Muscle of leg (tissue), 11 donors: ENCODE results near the gene EBF3. TPM values are rescaled to one million over a fixed set of nuclear protein-coding genes. Genes with fewer than 3 reads are reported as not detected.

Experiments
- DNase-seq: peaks from one replicate; pipeline ENCODE4 v3.0.0; 2013
- H3K27ac ChIP-seq: one replicate; pipeline ENCODE4 v1.5.1; 2013; ENCODE audit warnings: mild to moderate bottlenecking, low read length, control low read depth
- H3K27me3 ChIP-seq: one replicate; pipeline ENCODE4 v1.6.1; 2013; ENCODE audit warnings: low read length; ENCODE audit not compliant: control insufficient read depth, insufficient read depth
- H3K36me3 ChIP-seq: one replicate; pipeline ENCODE4 v1.6.1; 2013; ENCODE audit warnings: low read length; ENCODE audit not compliant: control insufficient read depth, insufficient read depth
- H3K4me1 ChIP-seq: one replicate; pipeline ENCODE4 v1.6.1; 2013; ENCODE audit warnings: low read length; ENCODE audit not compliant: control insufficient read depth, insufficient read depth
- H3K4me3 ChIP-seq: one replicate; pipeline ENCODE4 v1.5.1; 2013; ENCODE audit warnings: low read length, control low read depth
- H3K9me3 ChIP-seq: replicated peaks from 2 replicates; pipeline ENCODE4 v1.6.1; 2013; ENCODE audit warnings: low read depth, low read length; ENCODE audit not compliant: control insufficient read depth
- WGBS: methylation state at CpG from one replicate; pipeline ENCODE4 v1.1.5; 2013; ENCODE audit warnings: missing lambda C conversion rate; ENCODE audit not compliant: insufficient coverage; 5-methylcytosine and 5-hydroxymethylcytosine counted together
- polyA plus RNA-seq, 8 donors: library from polyadenylated mRNA; unstranded; fragments of 120-200 nt; gene quantifications; one replicate each; pipeline versions ENCODE4 v1.2.1 to v1.2.3, GENCODE V29; 2013; ENCODE audit warnings: inconsistent platforms in 1 of 8, low replicate concordance in 1 of 8; ENCODE audit not compliant: insufficient read length in 8 of 8, insufficient read depth in 1 of 8
- total RNA-seq: library from RNA; stranded (reverse); fragments of 120-200 nt; gene quantifications from one replicate; pipeline ENCODE4 v1.2.4, GENCODE V29; 2013

Gene EBF3
- total and polyA plus RNA-seq, 9 donors: 33.6 to 102 (median 75.6) TPM

GRCh38 chr10:129959544-129960480, 4.3 kb downstream of the EBF3 start:
- WGBS: under 1% methylated on average over 69 of the region's 83 CpGs
- H3K9me3 ChIP-seq: no peaks in the 10 kb centered on the region
- peaks cover 16% of the 10 kb centered on the region for H3K4me1 ChIP-seq
- peaks cover 13% of the 10 kb centered on the region for H3K27me3 ChIP-seq
- peak overlapping the region; percentile 82 for H3K4me3 ChIP-seq
- H3K36me3 ChIP-seq: peaks cover 27% of the 10 kb centered on the region
- peak overlapping the region; percentile 82 for H3K27ac ChIP-seq
- DNase-seq: peak; percentile 69

- H3K36me3 ChIP-seq: peaks cover 27% of the 10 kb centered on the region
- WGBS: under 1% methylated on average over 101 of the region's 103 CpGs
- peak overlapping the region; percentile 93 for H3K27ac ChIP-seq
- H3K27me3 ChIP-seq: peaks cover 13% of the 10 kb centered on the region
- H3K4me1 ChIP-seq: peaks cover 15% of the 10 kb centered on the region
- peak overlapping the region; percentile 82 for H3K4me3 ChIP-seq
- peak; percentile 54 for DNase-seq
- no peaks in the 10 kb centered on the region for H3K9me3 ChIP-seq
These were observed 5.2 kb downstream of the EBF3 start for GRCh38 chr10:129958629-129959543.

- Histone ChIP-seq H3K9me3 (no peaks in the 10 kb centered on the region), H3K4me3 (peak overlapping the region; percentile 82), H3K27ac (peak overlapping the region; percentile 93), H3K4me1 (peaks cover 20% of the 10 kb centered on the region), H3K27me3 (peaks cover 16% of the 10 kb centered on the region), H3K36me3 (peaks cover 27% of the 10 kb centered on the region)
- peak; percentile 87 for DNase-seq
- WGBS: 0% methylated on average over 1 of the region's 16 CpGs
These were observed 5.9 kb downstream of the EBF3 start for GRCh38 chr10:129958148-129958628.

- Histone ChIP-seq H3K9me3 (no peaks in the 10 kb centered on the region), H3K27ac (peak overlapping the region; percentile 93), H3K27me3 (peaks cover 14% of the 10 kb centered on the region), H3K4me3 (peak overlapping the region; percentile 82), H3K36me3 (peaks cover 18% of the 10 kb centered on the region), H3K4me1 (peaks cover 27% of the 10 kb centered on the region)
- 14% methylated on average over 9 of the region's 18 CpGs for WGBS
- peak; percentile 71 for DNase-seq
These were observed 7.0 kb downstream of the EBF3 start for GRCh38 chr10:129956876-129957673.

GRCh38 chr10:129956286-129956670, 7.8 kb downstream of the EBF3 start:
- Histone ChIP-seq H3K4me1 (peaks cover 35% of the 10 kb centered on the region), H3K4me3 (peak overlapping the region; percentile 82), H3K36me3 (peaks cover 23% of the 10 kb centered on the region), H3K27ac (peak overlapping the region; percentile 93), H3K9me3 (no peaks in the 10 kb centered on the region), H3K27me3 (peaks cover 14% of the 10 kb centered on the region)
- WGBS: no CpG with 5 or more reads among the region's 9 CpGs
- no peak for DNase-seq

GRCh38 chr10:129955601-129956285, 8.3 kb downstream of the EBF3 start:
- WGBS: 20% methylated on average over 2 of the region's 6 CpGs
- Histone ChIP-seq H3K27ac (peak overlapping the region; percentile 93), H3K4me3 (peak overlapping the region; percentile 82), H3K36me3 (peaks cover 27% of the 10 kb centered on the region), H3K9me3 (no peaks in the 10 kb centered on the region), H3K27me3 (peaks cover 16% of the 10 kb centered on the region), H3K4me1 (peaks cover 40% of the 10 kb centered on the region)
- peak; percentile 93 for DNase-seq

- H3K36me3 ChIP-seq: peaks cover 27% of the 10 kb centered on the region
- peak; percentile 64 for DNase-seq
- no peaks in the 10 kb centered on the region for H3K9me3 ChIP-seq
- peaks cover 43% of the 10 kb centered on the region for H3K4me1 ChIP-seq
- H3K4me3 ChIP-seq: peak overlapping the region; percentile 30
- H3K27ac ChIP-seq: peak overlapping the region; percentile 93
- H3K27me3 ChIP-seq: peaks cover 12% of the 10 kb centered on the region
- WGBS: 4% methylated on average over 7 of the region's 11 CpGs
These were observed 9.4 kb downstream of the EBF3 start for GRCh38 chr10:129954492-129955315.

GRCh38 chr10:129953119-129954051, 10.7 kb downstream of the EBF3 start:
- peaks cover 55% of the 10 kb centered on the region for H3K4me1 ChIP-seq
- H3K27me3 ChIP-seq: peaks cover 9% of the 10 kb centered on the region
- H3K4me3 ChIP-seq: peak overlapping the region; percentile 28
- peak overlapping the region; percentile 93 for H3K27ac ChIP-seq
- DNase-seq: peak; percentile 98
- H3K36me3 ChIP-seq: peaks cover 32% of the 10 kb centered on the region
- no peaks in the 10 kb centered on the region for H3K9me3 ChIP-seq
- 11% methylated on average over 17 of the region's 22 CpGs for WGBS
